SK-N-MC (cell line): ENCODE results near the gene RAVER1.

Source experiments
- EZH2 ChIP-seq: fragments of 200-600 bp; sonication (generic); IDR thresholded peaks from one replicate; pipeline ENCODE4 v1.6.1; 2017; ENCODE audit warnings: antibody characterized with exemption
- POLR2AphosphoS5 ChIP-seq: IDR thresholded peaks from 2 replicates; pipeline ENCODE4 v1.6.1; 2012; ENCODE audit warnings: mild to moderate bottlenecking, low read depth, low read length, borderline replicate concordance

DNA sequence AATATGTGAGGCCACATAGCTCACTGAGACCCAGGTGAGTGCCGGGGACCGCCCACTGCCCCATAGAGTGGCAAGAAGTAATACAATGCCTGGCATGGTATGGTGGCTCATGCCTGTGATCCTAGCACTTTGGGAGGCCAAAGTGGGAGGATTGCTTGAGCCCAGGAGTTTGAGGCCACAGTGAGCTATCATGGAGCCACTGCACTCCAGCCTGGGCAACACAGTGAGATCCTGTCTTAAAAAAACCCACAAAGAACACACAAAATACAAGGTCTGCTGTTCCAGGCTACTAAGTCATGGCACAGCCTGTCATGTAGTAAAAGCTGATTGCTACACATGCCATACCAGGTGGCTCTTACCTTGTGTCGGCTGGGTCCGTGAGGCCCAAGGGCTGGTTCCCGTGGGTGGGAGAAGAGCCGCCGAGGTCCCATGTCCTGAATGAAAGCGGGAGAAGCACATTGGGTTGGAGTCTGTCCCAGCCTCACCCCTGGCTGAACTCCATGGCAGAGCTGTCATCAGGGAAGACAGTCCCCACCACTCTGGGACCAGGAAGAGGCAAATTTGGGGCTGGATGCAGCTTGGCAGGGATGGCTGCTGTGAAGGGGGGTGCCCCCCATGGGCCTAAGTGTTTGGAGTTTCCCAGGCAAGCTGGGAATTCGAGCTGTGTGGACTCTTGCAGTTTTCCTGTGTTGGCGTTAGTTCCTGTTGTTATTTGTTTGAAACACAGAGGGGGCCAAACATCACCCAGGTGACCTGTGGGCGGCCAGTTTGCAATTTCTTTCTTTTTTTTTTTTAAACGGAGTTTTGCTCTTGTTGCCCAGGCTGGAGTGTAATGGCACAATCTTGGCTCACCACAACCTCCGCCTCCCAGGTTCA is 14.3 kb downstream of the RAVER1 start:
- TF ChIP-seq POLR2AphosphoS5 (no peak), EZH2 (no peak)
